Keratinocyte (primary cell): Measurements from ENCODE around the gene PBX2.

Experiments
- CTCF ChIP-seq, 3 experiments: IDR thresholded peaks in 1 of 3; conservative IDR thresholded peaks in 1 of 3; optimal IDR thresholded peaks in 1 of 3; 2 replicates in 2 of 3; 3 replicates in 1 of 3; pipeline versions ENCODE3 to v1.5.1; 2011; ENCODE audit warnings: low read length in 3 of 3, mild to moderate bottlenecking in 3 of 3, moderate library complexity in 2 of 3, control low read depth in 1 of 3, inconsistent platforms in 1 of 3; ENCODE audit not compliant: insufficient read depth in 2 of 3; ENCODE audit errors: extremely low read depth in 1 of 3
- EZH2 ChIP-seq: IDR thresholded peaks from one replicate; pipeline ENCODE4 v1.6.1; 2012; ENCODE audit warnings: inconsistent platforms, mild to moderate bottlenecking, low read length, moderate library complexity

GRCh38 chr6:32194825-32195651 is 5.0 kb upstream of the PBX2 start:
- TF ChIP-seq CTCF (optimal IDR thresholded peaks at IDR 0.05 in 1 of 3, IDR thresholded peaks at IDR 0.05 in 1 of 3, conservative IDR thresholded peaks at IDR 0.05 in 1 of 3; ENCODE audit: extremely low read depth in 1 of 3, insufficient read depth in 2 of 3, low read length in 3 of 3) = peak; percentile 54 to 76 (median 63)
- TF ChIP-seq EZH2 = no peak
